ENCODE measurements around the gene ZDHHC22. TPM values are rescaled to one million over a fixed set of nuclear protein-coding genes. Genes with fewer than 3 reads are reported as not detected.
"Not testable (repeated sequence)": the region's sequence is repeated elsewhere in the genome, so short reads cannot be mapped to it uniquely, and the experiment has no call there.

The ZDHHC22 gene
- total and polyA plus RNA-seq, 4 donors, result not detected

- ATAC-seq (ENCODE audit: low FRiP score), result no peak
- intact Hi-C loops (cut with DNase I), result no loop called here
- H3K4me1 ChIP-seq (ENCODE audit: control insufficient read depth in 1 of 2, insufficient read depth in 2 of 2, low read length in 2 of 2), result no peaks in the 10 kb centered on the region
- no peak for DNase-seq
- H3K4me3 ChIP-seq (ENCODE audit: low read length in 2 of 2), result no peak within 1 kb of the TSS
- H3K27me3 ChIP-seq (ENCODE audit: control insufficient read depth in 1 of 2, insufficient read depth in 2 of 2, low read length in 1 of 2), result no peaks in the 10 kb centered on the region
- no peak within 1 kb of the TSS for H3K27ac ChIP-seq (ENCODE audit: low read depth in 1 of 2, low read length in 2 of 2)
- H3K36me3 ChIP-seq (ENCODE audit: control insufficient read depth in 1 of 2, insufficient read depth in 2 of 2, low read length in 1 of 2), result no peaks in the 10 kb centered on the region
- 1% methylated on average over 46 of the region's 46 CpGs for WGBS, 2 donors
- no peaks in the 10 kb centered on the region for H3K9me3 ChIP-seq (ENCODE audit: control insufficient read depth, low read length)
These were observed 40.2 kb upstream of the ZDHHC22 start, which contains the start of gene TMEM63C for GRCh38 chr14:77181603-77182437. Gene TMEM63C (plus strand): TSS chr14:77181798. CDS start chr14:77218814, 37,016 bp downstream.

GRCh38 chr14:77180726-77181602 lies 39.4 kb upstream of the ZDHHC22 start:
- H3K4me1 ChIP-seq (ENCODE audit: control insufficient read depth in 1 of 2, insufficient read depth in 2 of 2, low read length in 2 of 2), result no peaks in the 10 kb centered on the region
- no peak overlapping the region for H3K27ac ChIP-seq (ENCODE audit: low read depth in 1 of 2, low read length in 2 of 2)
- DNase-seq, result no peak
- 32 to 38% methylated on average over 12 of the region's 12 CpGs for WGBS, 2 donors
- intact Hi-C loops (cut with DNase I), result no loop called here
- no peaks in the 10 kb centered on the region for H3K36me3 ChIP-seq (ENCODE audit: control insufficient read depth in 1 of 2, insufficient read depth in 2 of 2, low read length in 1 of 2)
- ATAC-seq (ENCODE audit: low FRiP score), result no peak
- no peaks in the 10 kb centered on the region for H3K27me3 ChIP-seq (ENCODE audit: control insufficient read depth in 1 of 2, insufficient read depth in 2 of 2, low read length in 1 of 2)
- H3K4me3 ChIP-seq (ENCODE audit: low read length in 2 of 2), result no peak overlapping the region
- H3K9me3 ChIP-seq (ENCODE audit: control insufficient read depth, low read length), result no peaks in the 10 kb centered on the region

GRCh38 chr14:77178656-77179055 lies 37.1 kb upstream of the ZDHHC22 start:
- no peaks in the 10 kb centered on the region for H3K4me1 ChIP-seq (ENCODE audit: control insufficient read depth in 1 of 2, insufficient read depth in 2 of 2, low read length in 2 of 2)
- no peaks in the 10 kb centered on the region for H3K27me3 ChIP-seq (ENCODE audit: control insufficient read depth in 1 of 2, insufficient read depth in 2 of 2, low read length in 1 of 2)
- intact Hi-C loops (cut with DNase I), result no loop called here
- 50 to 54% methylated on average over 3 of the region's 3 CpGs for WGBS, 2 donors
- ATAC-seq (ENCODE audit: low FRiP score) (no peak), DNase-seq (no peak)
- no peak overlapping the region for H3K27ac ChIP-seq (ENCODE audit: low read depth in 1 of 2, low read length in 2 of 2)
- no peaks in the 10 kb centered on the region for H3K9me3 ChIP-seq (ENCODE audit: control insufficient read depth, low read length)
- H3K4me3 ChIP-seq (ENCODE audit: low read length in 2 of 2), result no peak overlapping the region
- H3K36me3 ChIP-seq (ENCODE audit: control insufficient read depth in 1 of 2, insufficient read depth in 2 of 2, low read length in 1 of 2), result no peaks in the 10 kb centered on the region

- Histone ChIP-seq H3K36me3 (ENCODE audit: control insufficient read depth in 1 of 2, insufficient read depth in 2 of 2, low read length in 1 of 2) (no peaks in the 10 kb centered on the region), H3K9me3 (ENCODE audit: control insufficient read depth, low read length) (no peaks in the 10 kb centered on the region), H3K4me3 (ENCODE audit: low read length in 2 of 2) (no peak overlapping the region), H3K4me1 (ENCODE audit: control insufficient read depth in 1 of 2, insufficient read depth in 2 of 2, low read length in 2 of 2) (no peaks in the 10 kb centered on the region), H3K27ac (ENCODE audit: low read depth in 1 of 2, low read length in 2 of 2) (no peak overlapping the region), H3K27me3 (ENCODE audit: control insufficient read depth in 1 of 2, insufficient read depth in 2 of 2, low read length in 1 of 2) (no peaks in the 10 kb centered on the region)
- DNase-seq (no peak), ATAC-seq (ENCODE audit: low FRiP score) (no peak)
- 42 to 57% methylated on average over 1 of the region's 1 CpG for WGBS, 2 donors
- intact Hi-C loops (cut with DNase I), result no loop called here
These were observed 36.1 kb upstream of the ZDHHC22 start for GRCh38 chr14:77177702-77178101.

- no peaks in the 10 kb centered on the region for H3K36me3 ChIP-seq (ENCODE audit: control insufficient read depth in 1 of 2, insufficient read depth in 2 of 2, low read length in 1 of 2)
- H3K27ac ChIP-seq (ENCODE audit: low read depth in 1 of 2, low read length in 2 of 2), result no peak overlapping the region
- DNase-seq (no peak), ATAC-seq (ENCODE audit: low FRiP score) (no peak)
- H3K9me3 ChIP-seq (ENCODE audit: control insufficient read depth, low read length), result no peaks in the 10 kb centered on the region
- H3K27me3 ChIP-seq (ENCODE audit: control insufficient read depth in 1 of 2, insufficient read depth in 2 of 2, low read length in 1 of 2), result no peaks in the 10 kb centered on the region
- no peaks in the 10 kb centered on the region for H3K4me1 ChIP-seq (ENCODE audit: control insufficient read depth in 1 of 2, insufficient read depth in 2 of 2, low read length in 2 of 2)
- intact Hi-C loops (cut with DNase I), result no loop called here
- WGBS, 2 donors, result 71 to 75% methylated on average over 3 of the region's 3 CpGs
- H3K4me3 ChIP-seq (ENCODE audit: low read length in 2 of 2), result no peak overlapping the region
These were observed 34.3 kb upstream of the ZDHHC22 start for GRCh38 chr14:77175843-77176242.

GRCh38 chr14:77173911-77174617 lies 32.5 kb upstream of the ZDHHC22 start:
- intact Hi-C loops (cut with DNase I); H3K36me3 ChIP-seq (ENCODE audit: control insufficient read depth in 1 of 2, insufficient read depth in 2 of 2, low read length in 1 of 2); ATAC-seq (ENCODE audit: low FRiP score); H3K4me1 ChIP-seq (ENCODE audit: control insufficient read depth in 1 of 2, insufficient read depth in 2 of 2, low read length in 2 of 2); H3K9me3 ChIP-seq (ENCODE audit: control insufficient read depth, low read length); H3K27ac ChIP-seq (ENCODE audit: low read depth in 1 of 2, low read length in 2 of 2); H3K4me3 ChIP-seq (ENCODE audit: low read length in 2 of 2); DNase-seq; H3K27me3 ChIP-seq (ENCODE audit: control insufficient read depth in 1 of 2, insufficient read depth in 2 of 2, low read length in 1 of 2): not testable (repeated sequence)
- WGBS, 2 donors, result 86 to 88% methylated on average over 9 of the region's 9 CpGs

- no peaks in the 10 kb centered on the region for H3K36me3 ChIP-seq (ENCODE audit: control insufficient read depth in 1 of 2, insufficient read depth in 2 of 2, low read length in 1 of 2)
- 66 to 67% methylated on average over 5 of the region's 5 CpGs for WGBS, 2 donors
- ATAC-seq (ENCODE audit: low FRiP score) (no peak), DNase-seq (no peak)
- H3K27ac ChIP-seq (ENCODE audit: low read depth in 1 of 2, low read length in 2 of 2), result no peak overlapping the region
- intact Hi-C loops (cut with DNase I), result no loop called here
- peaks cover 0 to 2% of the 10 kb centered on the region in 2 donors for H3K27me3 ChIP-seq (ENCODE audit: control insufficient read depth in 1 of 2, insufficient read depth in 2 of 2, low read length in 1 of 2)
- no peaks in the 10 kb centered on the region for H3K4me1 ChIP-seq (ENCODE audit: control insufficient read depth in 1 of 2, insufficient read depth in 2 of 2, low read length in 2 of 2)
- H3K9me3 ChIP-seq (ENCODE audit: control insufficient read depth, low read length), result peaks cover 3% of the 10 kb centered on the region
- no peak overlapping the region for H3K4me3 ChIP-seq (ENCODE audit: low read length in 2 of 2)
These were observed 31.3 kb upstream of the ZDHHC22 start for GRCh38 chr14:77172916-77173315.

- H3K27me3 ChIP-seq (ENCODE audit: control insufficient read depth in 1 of 2, insufficient read depth in 2 of 2, low read length in 1 of 2), result peaks cover 0 to 2% of the 10 kb centered on the region in 2 donors
- intact Hi-C loops (cut with DNase I), result no loop called here
These were observed 28.5 kb upstream of the ZDHHC22 start for GRCh38 chr14:77170045-77170444.

More at GRCh38 chr14:77170045-77170444, 28.5 kb upstream of the ZDHHC22 start:
- Histone ChIP-seq H3K27ac (ENCODE audit: low read depth in 1 of 2, low read length in 2 of 2) (no peak overlapping the region), H3K36me3 (ENCODE audit: control insufficient read depth in 1 of 2, insufficient read depth in 2 of 2, low read length in 1 of 2) (no peaks in the 10 kb centered on the region), H3K9me3 (ENCODE audit: control insufficient read depth, low read length) (peaks cover 3% of the 10 kb centered on the region), H3K4me1 (ENCODE audit: control insufficient read depth in 1 of 2, insufficient read depth in 2 of 2, low read length in 2 of 2) (no peaks in the 10 kb centered on the region), H3K4me3 (ENCODE audit: low read length in 2 of 2) (no peak overlapping the region)
- ATAC-seq (ENCODE audit: low FRiP score) (no peak), DNase-seq (no peak)
- WGBS, 2 donors, result 61 to 65% methylated on average over 3 of the region's 3 CpGs
